HUES48 (cell line): ENCODE results near the gene KCNN3.

Experiments
- H3K27ac ChIP-seq: one replicate; pipeline ENCODE4 v1.7.0; 2013; ENCODE audit warnings: low read depth, low read length, inconsistent platforms
- H3K27me3 ChIP-seq: 2 replicates; pipeline ENCODE4 v1.6.1; 2013; ENCODE audit warnings: mild to moderate bottlenecking, low read length; ENCODE audit not compliant: control insufficient read depth, insufficient read depth
- H3K36me3 ChIP-seq: 2 replicates; pipeline ENCODE4 v1.6.1; 2013; ENCODE audit warnings: low read length; ENCODE audit not compliant: control insufficient read depth, insufficient read depth
- H3K4me1 ChIP-seq: 2 replicates; pipeline ENCODE4 v1.6.1; 2013; ENCODE audit warnings: mild to moderate bottlenecking, low read length; ENCODE audit not compliant: control insufficient read depth, insufficient read depth
- H3K4me3 ChIP-seq: 2 replicates; pipeline ENCODE4 v1.5.1; 2013; ENCODE audit warnings: mild to moderate bottlenecking, low read depth, low read length
- H3K9ac ChIP-seq: 2 replicates; pipeline ENCODE4 v1.6.1; 2013; ENCODE audit warnings: mild to moderate bottlenecking, low read depth, low read length, moderate library complexity
- H3K9me3 ChIP-seq: 2 replicates; pipeline ENCODE4 v1.6.1; 2013; ENCODE audit warnings: low read length; ENCODE audit not compliant: control insufficient read depth, insufficient read depth

Gene KCNN3

DNA sequence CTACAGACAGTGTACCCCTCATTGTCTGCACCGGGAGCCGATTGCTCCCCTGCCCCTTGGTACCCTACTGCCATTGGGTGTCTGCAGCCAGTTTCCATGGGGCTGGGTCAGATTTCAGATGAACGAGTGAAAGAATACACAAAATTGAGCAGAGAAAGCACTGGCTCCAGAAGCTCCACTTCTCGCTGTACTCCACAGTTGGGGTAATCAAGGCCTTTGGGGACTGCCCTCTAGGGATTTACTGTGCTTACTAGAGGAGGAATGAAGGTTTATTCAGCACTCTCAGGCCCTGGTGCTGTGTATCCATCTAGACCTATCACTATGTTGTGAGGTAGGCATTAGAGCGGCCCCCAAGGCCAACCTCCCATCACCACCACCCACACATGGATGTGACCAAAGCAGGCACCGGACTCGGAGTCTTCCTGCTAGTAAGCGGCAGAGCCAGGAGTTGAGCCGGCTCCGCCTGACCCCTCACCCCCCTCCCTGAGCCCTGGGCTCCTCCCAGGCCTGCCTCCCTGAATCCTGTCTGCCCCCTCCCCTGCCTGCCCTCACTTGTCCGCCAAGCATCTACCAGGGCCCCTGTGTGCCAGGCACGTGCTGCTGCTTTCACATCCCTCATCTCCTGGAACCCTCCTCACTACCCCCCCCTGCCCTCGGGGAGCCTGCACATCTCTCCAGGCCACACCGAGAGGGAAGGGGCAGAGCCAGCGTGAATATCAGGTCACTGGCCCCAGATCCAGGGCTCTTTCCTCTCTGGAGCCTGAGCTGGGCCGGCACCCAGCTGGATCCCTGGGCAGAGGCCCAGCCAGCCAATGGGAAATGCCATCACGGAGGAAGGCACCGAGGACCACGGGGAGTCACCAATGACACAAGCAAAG lies 23.3 kb downstream of the KCNN3 start:
- H3K4me3 ChIP-seq: no peak overlapping the region
- H3K27me3 ChIP-seq: no peaks in the 10 kb centered on the region
- H3K27ac ChIP-seq: no peak overlapping the region
- H3K36me3 ChIP-seq: no peaks in the 10 kb centered on the region
- no peak overlapping the region for H3K9ac ChIP-seq
- no peaks in the 10 kb centered on the region for H3K9me3 ChIP-seq
- H3K4me1 ChIP-seq: peaks cover 3% of the 10 kb centered on the region; the same call in 1 of the 2 replicates

DNA sequence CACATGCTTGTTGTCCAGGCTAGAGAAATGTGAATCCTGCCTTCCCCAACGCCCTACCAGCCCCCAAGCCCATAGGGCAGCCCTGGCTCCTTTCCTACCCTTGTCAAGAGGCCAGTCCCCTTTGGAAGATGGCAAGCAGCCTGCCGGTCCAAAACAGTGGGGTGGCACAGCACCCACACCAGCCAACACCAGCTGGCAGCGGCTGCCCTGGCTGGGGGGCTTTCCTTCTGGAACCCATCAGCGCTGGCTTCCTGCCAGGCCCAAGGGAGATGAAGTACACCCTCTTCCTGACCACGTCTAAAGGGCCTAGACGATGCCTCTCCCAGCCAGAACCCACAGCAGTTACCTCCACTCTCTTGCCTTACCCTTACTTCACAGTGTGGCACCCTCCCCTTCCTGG lies 24.2 kb downstream of the KCNN3 start:
- Histone ChIP-seq H3K9ac (no peak overlapping the region), H3K9me3 (no peaks in the 10 kb centered on the region), H3K36me3 (no peaks in the 10 kb centered on the region), H3K27me3 (no peaks in the 10 kb centered on the region), H3K27ac (no peak overlapping the region), H3K4me1 (no peaks in the 10 kb centered on the region), H3K4me3 (no peak overlapping the region)

DNA sequence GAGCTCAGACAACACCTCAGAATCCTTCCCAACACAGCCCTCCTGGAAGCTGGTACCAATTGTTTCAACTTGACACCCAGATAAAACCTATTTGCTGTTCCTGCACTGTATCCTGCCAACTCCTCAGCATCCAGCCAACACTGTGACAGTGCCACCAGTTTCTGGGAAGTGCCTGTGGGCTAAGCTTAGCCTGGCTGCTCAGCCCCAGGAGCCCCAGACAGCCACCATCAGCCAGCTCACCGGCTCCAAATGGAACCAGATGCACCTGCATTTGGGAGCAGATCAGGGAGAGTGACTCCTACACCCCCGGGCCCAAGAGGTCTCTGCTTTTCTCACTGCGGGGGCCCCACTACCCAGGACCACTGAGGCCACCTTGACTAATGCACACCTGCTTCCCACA lies 24.9 kb downstream of the KCNN3 start:
- Histone ChIP-seq H3K36me3 (no peaks in the 10 kb centered on the region), H3K4me1 (no peaks in the 10 kb centered on the region), H3K27ac (no peak overlapping the region), H3K4me3 (no peak overlapping the region), H3K9me3 (no peaks in the 10 kb centered on the region), H3K27me3 (no peaks in the 10 kb centered on the region), H3K9ac (no peak overlapping the region)

DNA sequence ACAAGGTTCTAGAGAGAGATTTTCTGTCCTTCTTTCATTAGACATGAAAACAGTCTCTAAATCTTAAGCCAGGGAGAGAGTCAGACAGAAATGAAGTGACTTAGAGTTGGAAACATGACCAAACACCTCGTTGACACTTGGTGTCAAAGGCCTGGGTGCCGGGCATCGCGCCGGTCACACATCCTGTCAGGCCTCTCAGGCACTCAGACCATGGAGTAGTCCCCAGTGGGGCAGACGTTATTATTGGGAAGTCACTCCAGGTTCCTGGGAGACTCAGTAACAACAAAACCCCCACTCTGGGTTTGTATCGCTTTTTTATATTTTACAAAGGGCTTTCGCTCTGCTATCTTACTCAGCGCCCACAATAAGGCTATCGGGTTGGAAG lies 25.8 kb downstream of the KCNN3 start:
- H3K9me3 ChIP-seq: no peaks in the 10 kb centered on the region
- no peak overlapping the region for H3K27ac ChIP-seq
- no peaks in the 10 kb centered on the region for H3K27me3 ChIP-seq
- H3K36me3 ChIP-seq: no peaks in the 10 kb centered on the region
- no peaks in the 10 kb centered on the region for H3K4me1 ChIP-seq
- H3K9ac ChIP-seq: no peak overlapping the region
- H3K4me3 ChIP-seq: no peak overlapping the region

DNA sequence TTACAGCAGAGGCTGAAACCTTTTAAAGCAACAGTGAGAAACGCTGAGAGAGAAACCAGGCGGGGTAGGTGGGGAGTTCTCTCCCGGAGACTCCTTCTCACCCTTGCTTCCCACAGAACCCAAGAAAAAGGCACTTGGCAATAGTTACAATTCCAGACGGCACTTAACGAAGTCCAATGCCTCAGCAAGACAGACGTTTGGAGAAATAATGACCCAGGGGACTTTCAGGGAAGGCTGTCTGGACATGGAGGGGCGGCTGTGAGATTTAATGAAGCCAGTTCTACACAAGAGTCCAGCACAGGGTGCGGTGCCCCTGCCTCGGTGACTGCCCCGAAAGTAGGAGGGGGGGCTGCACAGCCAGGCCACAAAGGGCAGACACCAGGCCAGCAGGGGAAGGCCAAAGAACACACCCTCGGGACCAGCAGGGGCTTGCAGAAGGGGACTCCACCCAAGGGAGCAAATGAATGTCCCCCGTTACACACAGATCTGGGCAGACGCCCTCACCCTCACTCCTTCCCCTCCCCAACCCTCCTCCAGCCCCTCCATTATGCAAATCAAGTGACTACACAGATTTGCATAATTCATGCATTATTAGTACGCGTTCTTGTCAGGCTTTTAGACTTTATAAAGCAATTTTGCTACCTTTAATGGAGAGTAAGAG lies 26.3 kb downstream of the KCNN3 start:
- Histone ChIP-seq H3K4me1 (no peaks in the 10 kb centered on the region), H3K27me3 (no peaks in the 10 kb centered on the region), H3K27ac (no peak overlapping the region), H3K4me3 (no peak overlapping the region), H3K36me3 (no peaks in the 10 kb centered on the region), H3K9me3 (no peaks in the 10 kb centered on the region), H3K9ac (no peak overlapping the region)

DNA sequence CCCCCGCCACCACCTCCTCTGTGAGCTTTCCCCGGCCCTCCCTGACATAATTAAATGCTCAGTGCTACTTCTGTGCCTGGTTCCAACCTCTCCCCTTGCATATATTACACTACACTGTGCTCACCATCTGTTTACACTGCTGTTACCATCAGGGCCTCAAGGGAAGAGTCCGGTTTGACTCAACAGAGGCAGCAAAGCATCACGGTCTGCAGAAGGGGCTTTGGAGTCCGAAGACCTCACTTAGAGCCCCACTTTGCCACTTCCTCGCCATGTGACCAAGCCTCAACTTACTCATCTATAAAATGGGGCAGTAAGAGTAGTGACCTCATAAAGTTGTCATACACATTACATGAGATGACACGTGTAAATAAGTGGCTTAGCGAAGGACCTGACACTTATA lies 27.4 kb downstream of the KCNN3 start:
- Histone ChIP-seq H3K27ac (no peak overlapping the region), H3K4me1 (no peaks in the 10 kb centered on the region), H3K27me3 (no peaks in the 10 kb centered on the region)

DNA sequence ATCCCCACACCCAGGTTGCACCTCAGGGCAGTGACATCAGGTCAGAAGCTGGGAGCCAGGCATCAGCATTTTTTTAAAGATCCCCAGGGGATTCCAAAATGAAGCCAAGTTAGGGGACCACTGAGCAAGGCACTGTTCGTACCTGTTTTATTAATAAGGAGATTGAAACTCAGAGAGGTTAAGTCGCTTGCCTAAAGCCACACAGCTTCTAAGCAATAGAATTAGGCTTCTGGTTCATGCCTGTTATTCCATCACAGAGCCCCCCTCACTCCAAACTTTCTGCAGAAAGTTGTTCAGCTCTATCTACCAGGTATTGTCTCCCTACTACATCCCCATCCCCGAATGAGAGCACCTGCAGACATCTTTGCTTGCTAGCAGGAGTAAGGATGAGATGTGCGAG lies 28.7 kb downstream of the KCNN3 start:
- no peak overlapping the region for H3K27ac ChIP-seq
- H3K36me3 ChIP-seq: no peaks in the 10 kb centered on the region
- no peaks in the 10 kb centered on the region for H3K4me1 ChIP-seq
- H3K27me3 ChIP-seq: no peaks in the 10 kb centered on the region
- no peak overlapping the region for H3K9ac ChIP-seq
- no peak overlapping the region for H3K4me3 ChIP-seq
- no peaks in the 10 kb centered on the region for H3K9me3 ChIP-seq

More for the DNA sequence above, 27.4 kb downstream of the KCNN3 start:
- H3K9me3 ChIP-seq: no peaks in the 10 kb centered on the region
- no peaks in the 10 kb centered on the region for H3K36me3 ChIP-seq
- H3K4me3 ChIP-seq: no peak overlapping the region
- no peak overlapping the region for H3K9ac ChIP-seq

DNA sequence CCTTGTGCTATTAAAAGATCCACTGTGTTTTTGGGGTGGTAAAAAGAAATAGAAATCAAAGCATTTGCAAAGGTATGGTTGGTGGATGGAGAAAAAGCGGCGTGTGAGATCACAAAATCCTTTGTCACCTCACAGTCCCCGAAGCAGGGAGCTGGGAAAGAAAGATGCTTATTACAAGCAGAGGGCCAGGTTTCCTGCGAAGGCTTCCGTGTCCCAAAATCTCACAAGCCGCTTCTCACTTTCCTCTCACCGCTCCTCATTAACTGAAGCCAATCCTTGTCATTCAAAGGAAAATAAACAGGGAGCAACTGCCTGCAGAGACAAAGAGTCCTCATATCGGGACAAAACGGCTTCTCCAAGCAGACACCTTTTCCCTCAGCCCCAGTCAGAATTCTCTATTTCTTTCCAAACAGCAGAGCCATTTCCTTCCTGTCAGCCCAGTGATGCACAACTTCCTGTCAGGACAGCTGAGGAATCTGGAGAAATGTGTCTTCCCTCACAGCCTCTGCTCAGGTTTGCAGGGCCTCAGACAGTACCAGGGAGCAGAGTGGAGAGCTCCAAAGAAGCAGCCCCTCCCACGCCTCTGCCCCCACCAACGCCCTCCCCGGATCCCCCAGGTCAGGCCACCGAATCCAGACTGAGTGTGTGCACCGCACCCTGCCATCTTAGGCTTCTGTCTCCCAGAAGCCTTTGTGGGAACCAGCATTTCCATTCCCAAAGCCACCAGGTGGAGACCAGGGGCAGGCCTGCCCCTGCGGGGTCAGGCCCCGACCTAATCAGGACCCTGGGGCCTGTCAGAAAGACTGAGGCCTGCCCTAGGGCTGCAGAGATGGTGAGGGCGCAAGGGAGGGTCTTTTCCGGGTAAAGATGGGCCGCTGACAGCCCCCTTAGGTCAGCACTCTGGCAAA lies 29.6 kb downstream of the KCNN3 start:
- H3K4me3 ChIP-seq: no peak overlapping the region
- no peak overlapping the region for H3K9ac ChIP-seq
- H3K9me3 ChIP-seq: no peaks in the 10 kb centered on the region
- no peaks in the 10 kb centered on the region for H3K4me1 ChIP-seq
- H3K27ac ChIP-seq: no peak overlapping the region
- no peaks in the 10 kb centered on the region for H3K27me3 ChIP-seq
- H3K36me3 ChIP-seq: no peaks in the 10 kb centered on the region

DNA sequence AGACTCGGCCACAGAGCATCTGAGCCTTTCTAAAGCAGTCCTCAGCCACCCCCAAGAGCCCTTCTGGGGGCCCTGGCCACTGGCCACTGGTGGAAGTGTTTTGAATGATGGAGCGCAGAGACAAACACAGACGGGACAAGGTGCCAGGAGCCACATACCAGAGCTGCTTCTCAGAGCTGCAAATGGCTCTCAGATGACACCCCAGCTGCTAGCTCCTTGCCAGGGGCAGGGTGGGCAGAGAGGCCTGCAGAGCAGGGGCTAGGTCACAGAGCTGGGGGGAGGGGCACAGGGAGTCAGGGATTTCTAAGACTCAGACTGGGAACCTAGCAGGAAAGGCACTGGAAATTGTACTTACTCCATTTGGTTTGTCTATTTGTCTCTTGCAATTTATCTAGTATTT lies 30.4 kb downstream of the KCNN3 start:
- Histone ChIP-seq H3K9me3 (no peaks in the 10 kb centered on the region), H3K27ac (no peak overlapping the region), H3K4me3 (no peak overlapping the region), H3K27me3 (no peaks in the 10 kb centered on the region), H3K9ac (no peak overlapping the region), H3K36me3 (no peaks in the 10 kb centered on the region), H3K4me1 (no peaks in the 10 kb centered on the region)

DNA sequence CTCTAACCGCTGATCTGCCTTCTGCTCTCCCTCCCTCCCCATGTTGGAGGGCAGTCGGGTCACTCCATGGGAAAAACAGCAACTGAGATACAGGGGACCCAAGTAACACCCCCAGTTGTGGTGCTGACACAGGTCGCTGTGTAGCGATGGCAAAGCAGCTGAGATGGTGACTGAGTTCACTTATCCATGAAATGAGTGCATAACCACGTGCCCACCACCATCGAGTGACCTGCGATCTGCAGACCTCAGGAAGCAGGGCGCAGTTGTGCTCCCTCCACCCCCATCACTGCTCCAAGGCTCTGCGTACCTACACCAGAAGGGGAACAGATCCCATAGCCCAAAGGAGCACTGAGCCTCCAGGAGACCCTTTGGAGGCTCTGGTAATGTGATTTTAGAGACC lies 31.1 kb downstream of the KCNN3 start:
- Histone ChIP-seq H3K9me3 (no peaks in the 10 kb centered on the region), H3K27me3 (no peaks in the 10 kb centered on the region), H3K4me1 (no peaks in the 10 kb centered on the region), H3K9ac (no peak overlapping the region), H3K4me3 (no peak overlapping the region), H3K27ac (no peak overlapping the region), H3K36me3 (no peaks in the 10 kb centered on the region)
